ENCODE measurements around the gene GRM8.
"Not testable (repeated sequence)": the region's sequence is repeated elsewhere in the genome, so short reads cannot be mapped to it uniquely, and the experiment has no call there.

DNA sequence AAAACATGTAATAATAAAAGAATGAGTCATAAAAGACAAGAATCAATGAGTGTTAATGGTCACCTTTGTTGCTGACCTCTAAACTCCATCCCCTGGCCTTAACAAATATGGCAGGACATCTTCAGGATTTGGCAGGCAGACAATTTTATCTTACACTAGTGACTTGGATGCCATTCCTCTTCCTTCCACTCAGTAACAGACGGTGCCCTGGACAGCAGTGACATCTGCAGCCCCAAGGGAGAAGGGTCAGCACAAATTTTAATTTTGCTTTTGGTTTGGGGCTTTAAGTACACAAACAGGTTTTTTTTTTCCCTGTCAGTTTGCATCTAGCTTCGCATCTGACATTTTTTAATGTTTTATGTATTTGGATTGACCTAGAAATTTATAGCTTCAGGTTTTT, 370.8 kb downstream of the GRM8 start:
- not testable (repeated sequence) for TF ChIP-seq FOXA1 (IDR thresholded peaks at IDR 0.05); ARNT (IDR thresholded peaks at IDR 0.05); FOXM1 (IDR thresholded peaks at IDR 0.05; ENCODE audit: borderline replicate concordance); BHLHE40 (IDR thresholded peaks at IDR 0.05; ENCODE audit: borderline replicate concordance); SP1 (IDR thresholded peaks at IDR 0.05)

Data from HEK293T (cell line).